HG03135 (cell line): ENCODE measurements around the gene GRM7.

ENCODE experiments used
- ATAC-seq: cut with Tn5 transposase; IDR thresholded peaks from one replicate; pipeline ENCODE4 v1.9.1; 2021; ENCODE audit warnings: mild to moderate bottlenecking, moderate library complexity; ENCODE audit not compliant: unreplicated experiment

GRM7 gene

GRCh38 chr3:7696320-7696719 lies 835.4 kb downstream of the GRM7 start:
- ATAC-seq: no peak

DNA sequence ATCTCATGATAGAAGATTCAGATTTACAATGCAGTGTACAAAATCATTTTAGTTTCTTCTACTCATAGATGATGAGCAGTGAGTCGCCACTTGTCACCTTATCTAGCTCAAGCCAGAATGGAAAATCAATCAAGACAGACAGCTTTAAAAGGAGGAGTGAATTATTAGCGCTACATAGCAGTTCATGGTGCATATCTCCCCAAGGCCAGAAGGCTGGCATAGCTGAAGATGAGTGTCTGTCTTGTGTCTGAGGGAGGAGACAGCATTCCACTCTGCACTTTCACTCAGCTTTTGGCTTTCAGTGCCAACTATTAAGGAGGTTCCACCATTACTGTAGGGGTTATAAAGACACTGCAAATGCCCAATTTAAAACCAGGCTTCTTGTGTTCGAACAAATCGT lies 836.6 kb downstream of the GRM7 start:
- no peak for ATAC-seq

DNA sequence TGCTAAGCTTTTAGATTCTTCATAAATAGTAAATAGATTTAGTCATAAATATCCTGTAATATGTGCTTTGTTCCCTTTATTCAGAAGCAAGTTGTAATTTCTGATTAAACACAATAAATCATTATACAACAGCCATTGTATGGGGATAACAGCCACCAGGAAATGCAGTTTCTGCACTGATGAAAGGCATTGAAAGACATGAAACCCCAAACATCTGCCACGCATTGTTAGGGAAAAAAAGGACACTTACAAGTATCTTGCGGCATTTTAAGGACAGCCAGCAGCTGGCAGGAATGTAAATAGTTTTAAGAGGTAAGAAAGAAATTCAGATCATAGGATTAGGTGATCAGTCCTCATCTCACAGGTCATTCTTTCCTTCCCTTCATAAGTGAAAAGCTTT lies 839.6 kb downstream of the GRM7 start:
- ATAC-seq: no peak

DNA sequence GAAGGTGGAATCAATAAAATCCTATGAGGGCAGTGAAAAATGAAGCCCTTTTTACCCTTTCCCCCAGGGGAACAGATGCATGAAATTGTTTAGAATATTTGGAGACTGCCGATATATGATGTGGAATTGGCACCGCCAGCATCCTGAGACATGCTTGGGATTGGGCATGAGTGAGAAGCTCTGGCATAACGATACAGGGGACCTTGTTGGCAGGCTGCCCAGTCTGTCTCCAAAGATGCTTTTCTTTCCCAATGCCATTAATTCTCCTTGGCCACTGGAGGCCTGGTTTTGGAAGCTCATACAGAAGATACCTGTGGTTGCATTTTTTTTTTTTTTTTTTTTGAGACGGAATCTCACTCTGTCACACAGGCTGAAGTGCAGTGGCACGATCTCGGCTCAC lies 840.1 kb downstream of the GRM7 start:
- no peak for ATAC-seq

DNA sequence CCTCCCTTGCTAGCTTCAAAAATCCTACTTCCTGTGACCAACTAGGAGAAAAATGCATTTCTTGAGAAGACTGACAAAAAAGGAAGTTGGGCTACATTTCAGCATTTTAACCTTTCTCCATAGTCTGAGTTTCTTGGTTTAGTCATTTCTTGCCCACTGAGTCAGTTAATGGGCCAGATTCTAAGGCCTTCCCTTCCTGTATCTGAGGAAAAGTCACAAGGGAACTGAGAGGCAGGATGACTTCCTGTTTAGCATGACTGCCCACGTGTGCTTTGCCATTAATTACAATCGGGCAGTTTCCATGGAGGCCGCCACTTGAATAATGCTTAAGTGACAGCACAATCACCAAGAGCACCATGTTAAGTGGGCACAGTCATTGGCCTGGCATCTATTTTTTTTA lies 846.3 kb downstream of the GRM7 start:
- no peak for ATAC-seq

DNA sequence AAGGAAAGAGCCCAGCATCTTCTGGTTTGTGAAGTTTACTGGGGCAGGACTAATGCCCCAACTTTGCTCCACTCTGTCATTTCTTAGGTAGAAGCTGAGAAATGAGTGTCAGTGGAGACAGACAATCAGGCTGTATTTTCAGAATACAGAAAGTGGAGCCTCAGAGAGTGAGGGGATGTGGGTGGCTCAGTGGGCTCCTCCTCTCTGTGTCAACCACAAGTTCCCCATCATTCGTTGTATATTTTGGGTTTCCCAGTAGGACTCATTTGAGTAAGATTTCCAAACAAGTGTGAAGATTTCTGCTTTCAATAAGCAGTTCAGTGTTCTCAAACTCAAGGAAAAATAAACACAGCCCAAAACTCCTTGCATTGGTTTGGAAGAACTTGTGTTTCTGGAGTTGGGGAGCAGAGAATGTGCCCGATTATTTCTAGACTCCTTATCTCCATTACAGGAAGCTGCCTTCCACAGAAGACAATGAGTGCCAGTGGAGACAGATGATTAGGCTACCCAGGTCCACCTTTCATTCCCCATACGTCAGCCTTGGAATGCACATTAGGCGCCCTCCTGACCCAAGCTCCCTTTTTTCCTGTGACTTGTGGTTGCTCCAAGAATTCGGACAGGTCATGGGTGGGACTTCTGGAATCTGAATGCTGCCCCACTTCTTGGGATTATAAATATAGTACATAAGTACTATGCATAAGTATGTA lies 848.6 kb downstream of the GRM7 start:
- no peak for ATAC-seq

DNA sequence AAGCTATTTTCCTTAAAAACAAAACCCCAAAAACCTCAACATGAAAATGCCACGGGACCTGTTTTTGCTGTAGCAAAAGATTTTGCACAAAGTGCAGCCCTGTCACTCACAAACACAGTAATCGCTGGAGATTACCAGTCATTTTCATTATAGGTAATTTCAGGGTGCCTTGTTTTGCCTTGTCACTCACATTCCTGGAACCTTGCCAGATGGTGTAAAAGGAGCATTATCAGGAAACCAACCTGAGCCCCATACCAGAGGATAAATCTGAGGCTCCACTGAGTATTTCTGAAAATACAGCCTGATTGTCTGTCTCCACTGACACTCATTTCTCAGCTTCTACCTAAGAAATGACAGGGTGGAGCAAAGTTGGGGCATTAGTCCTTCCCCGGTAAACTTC lies 849.4 kb downstream of the GRM7 start:
- ATAC-seq: no peak

DNA sequence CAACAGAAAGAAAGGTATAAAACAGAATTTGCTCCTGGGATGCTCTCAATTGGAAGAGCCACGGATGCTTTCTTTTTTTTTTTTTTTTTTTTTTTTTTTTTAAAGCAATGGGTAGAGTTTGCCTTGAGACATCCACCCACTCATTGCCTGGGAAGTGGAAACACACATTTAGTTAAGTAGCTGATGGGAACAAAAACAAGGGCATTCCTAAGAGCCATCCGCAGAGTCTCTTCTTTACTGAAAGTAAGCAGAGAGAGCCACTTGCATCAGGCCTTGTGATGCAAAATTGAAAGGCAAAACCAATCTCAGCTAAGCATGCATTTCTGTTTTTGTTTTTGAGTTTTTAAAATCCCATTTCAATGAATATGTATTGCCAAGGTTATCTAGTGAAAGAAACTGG lies 852.8 kb downstream of the GRM7 start:
- no peak for ATAC-seq

DNA sequence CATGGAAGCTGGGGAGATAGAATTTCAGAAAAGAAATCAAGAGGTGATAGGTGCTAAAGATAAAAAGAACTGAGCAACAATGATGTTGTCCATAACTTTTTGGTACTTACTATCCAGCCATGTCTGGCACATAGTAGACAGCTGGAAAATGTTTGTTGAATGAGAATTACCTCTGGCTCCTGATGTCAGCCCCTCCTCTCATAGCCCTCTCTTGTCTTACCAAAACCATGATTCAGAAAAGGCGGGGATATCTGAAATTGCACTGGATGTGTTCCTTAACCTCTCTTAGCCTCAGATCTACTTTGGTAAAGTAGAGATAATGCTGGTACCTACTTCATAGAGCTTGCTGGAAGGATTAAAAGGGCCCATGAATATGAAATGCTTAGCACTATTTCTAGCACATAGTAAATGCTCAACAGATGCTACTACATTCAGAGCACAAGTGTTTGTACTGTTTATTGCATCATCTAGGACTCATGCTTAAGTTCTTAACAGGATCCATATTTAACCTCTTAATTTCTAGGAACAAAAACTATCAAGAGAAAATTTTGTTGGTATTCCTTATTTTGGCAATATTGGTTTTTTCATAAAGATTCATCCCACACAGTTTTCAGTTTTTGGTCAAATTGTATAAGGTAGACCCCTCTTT lies 859.9 kb downstream of the GRM7 start:
- ATAC-seq: no peak

- no peak for ATAC-seq
These were observed 861.0 kb downstream of the GRM7 start for GRCh38 chr3:7721869-7722268.

DNA sequence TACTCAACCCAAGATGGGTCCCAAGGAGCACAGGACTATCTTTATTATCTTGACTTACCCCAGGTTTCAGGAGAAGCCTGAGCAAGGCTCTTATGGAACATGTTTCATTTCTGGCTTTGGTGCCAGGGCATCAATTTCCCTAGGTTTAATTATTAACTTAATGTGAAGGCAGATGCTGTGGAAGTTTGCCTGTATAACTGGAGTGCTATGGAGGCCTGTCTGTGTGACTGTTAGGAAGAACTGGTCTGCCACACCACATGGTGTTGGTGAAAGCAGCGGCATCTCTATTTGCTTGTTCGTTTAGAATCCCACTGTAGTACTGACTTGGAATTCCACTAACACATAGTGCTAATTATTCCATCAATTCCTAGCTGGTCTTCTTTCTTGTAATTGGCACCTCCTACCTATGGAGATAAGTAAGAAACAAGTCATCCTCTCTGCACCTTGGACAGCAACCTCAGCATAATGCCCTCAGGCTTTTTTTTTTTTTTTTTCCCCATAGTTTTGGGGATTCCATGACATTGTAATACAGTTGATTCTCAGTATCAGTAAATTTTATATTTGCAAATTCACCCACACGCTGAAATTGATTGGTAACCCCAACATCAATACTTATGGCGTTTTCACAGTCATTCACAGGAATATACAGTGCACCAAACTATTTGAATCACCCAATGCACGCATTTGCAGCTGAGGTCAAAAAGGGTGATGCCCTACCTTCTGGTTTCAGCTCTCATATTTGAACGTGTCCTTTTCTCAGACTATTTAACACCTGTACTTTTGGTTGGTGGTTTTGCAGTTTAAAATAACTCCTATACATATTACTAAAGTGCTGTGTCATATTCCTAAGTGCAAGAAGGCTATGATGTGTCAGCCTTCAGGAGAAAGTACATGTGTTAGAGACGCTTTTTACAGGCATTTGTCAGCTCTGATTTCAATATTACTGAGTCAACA lies 867.9 kb downstream of the GRM7 start:
- ATAC-seq: no peak

- ATAC-seq: no peak
These were observed 873.0 kb downstream of the GRM7 start for GRCh38 chr3:7733933-7734332.

DNA sequence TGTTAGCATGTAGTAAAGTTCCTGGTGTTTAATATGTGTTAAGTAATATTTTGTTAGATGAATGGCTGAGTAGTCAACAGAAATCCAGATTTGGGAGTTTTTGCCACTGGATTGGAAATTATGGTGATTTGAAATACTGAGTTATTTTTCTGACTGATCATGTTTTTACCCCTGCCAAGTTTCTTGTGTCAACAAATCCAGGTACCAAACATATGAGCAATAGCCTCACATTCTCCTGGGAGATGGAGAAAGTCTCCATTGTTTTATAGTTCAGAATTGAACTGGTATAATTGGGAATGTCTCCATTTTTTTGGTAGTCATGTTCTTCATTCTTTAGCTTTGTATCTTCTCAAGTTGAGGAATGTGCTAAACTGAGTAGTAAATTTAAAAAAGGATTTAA lies 873.5 kb downstream of the GRM7 start:
- ATAC-seq: no peak

GRCh38 chr3:7737263-7737662 lies 876.3 kb downstream of the GRM7 start:
- ATAC-seq: no peak

DNA sequence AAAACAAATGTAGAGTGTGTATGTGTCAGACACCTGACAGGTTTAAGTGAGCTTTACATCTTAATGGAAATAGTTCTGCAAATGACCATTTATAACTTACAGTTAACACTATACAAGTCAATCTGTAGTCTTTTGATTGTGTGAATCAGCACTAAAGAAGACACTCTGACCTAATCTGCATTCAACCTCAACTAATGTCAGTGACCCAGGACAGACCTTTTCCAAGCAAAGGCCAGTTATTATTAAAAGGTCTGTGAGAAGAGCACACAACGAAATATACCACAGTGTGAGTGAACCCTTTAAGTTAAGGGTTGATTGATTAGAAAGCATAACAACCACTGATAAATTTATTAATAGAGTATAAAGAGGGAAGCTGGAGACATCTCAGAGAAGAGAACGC lies 878.8 kb downstream of the GRM7 start:
- no peak for ATAC-seq

DNA sequence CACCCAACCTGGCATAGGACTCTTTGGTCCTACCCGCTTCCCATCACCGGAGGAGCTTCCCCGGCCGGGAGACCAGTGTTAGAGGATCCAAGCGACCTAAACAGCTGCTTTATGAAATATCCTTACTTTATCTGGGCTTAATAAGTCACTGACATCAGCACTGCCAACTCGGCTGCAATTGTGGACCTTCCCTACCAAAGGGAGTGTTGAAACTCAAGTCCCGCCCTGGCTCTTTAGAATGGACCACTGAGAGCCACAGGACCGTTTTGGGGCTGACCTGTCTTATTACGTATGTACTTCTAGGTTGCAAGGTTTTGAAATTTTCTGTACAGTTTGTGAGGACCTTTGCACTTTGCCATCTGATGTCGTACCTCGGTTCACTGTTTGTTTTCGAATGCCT lies 879.5 kb downstream of the GRM7 start:
- no peak for ATAC-seq

DNA sequence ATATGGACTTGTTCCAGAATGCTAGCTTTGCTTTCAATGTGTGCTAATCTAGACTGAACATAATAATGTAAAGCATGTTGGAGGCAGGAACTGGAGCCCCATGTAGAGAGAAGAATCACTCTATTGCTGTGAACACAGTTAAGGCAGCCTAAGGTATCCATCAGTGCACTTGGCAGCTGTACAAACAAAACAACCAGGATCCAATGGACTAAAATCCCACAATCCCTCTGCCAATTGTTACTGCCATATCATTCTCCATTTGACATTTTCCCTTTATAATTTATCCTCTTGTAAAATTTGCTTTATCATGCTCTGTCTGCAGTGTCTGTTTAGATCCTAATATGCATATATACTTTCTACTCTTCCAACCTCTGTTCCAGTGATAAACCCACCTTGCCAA lies 883.9 kb downstream of the GRM7 start:
- no peak for ATAC-seq

- no peak for ATAC-seq
These were observed 884.8 kb downstream of the GRM7 start for GRCh38 chr3:7745711-7746110.

DNA sequence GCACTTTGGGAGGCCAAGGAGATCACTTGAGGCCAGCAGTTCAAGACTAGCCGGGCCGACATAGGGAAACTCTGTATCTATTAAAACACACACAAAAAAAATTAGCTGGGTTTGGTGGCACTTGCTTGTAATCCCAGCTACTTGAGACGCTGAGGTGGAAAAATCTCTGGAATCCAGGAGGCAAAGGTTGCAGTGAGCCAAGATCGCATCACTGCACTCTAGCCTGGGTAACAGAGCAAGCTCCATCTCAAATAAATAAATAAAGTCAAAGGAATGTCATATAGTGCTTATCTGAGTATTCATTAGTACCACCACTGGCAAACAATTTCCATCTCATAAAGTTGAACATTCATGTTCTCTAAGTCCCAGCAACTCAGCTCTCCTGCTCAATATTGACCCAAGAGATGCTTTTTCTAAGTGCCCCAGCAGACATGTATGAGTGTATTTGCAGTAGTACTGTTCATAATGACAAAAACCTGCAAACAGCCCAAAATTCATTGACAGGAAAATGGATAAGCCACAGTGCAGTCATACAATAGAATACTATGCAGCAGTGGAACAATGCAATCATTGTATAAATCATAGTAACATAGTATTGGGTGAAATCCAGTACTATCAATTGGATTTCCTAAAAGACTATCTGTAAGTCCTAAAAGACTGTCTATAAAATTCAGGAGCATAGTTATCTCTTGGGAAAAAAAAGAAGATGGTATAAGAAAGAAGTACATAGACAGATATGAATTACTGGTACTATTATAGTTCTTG lies 889.2 kb downstream of the GRM7 start:
- ATAC-seq: no peak

DNA sequence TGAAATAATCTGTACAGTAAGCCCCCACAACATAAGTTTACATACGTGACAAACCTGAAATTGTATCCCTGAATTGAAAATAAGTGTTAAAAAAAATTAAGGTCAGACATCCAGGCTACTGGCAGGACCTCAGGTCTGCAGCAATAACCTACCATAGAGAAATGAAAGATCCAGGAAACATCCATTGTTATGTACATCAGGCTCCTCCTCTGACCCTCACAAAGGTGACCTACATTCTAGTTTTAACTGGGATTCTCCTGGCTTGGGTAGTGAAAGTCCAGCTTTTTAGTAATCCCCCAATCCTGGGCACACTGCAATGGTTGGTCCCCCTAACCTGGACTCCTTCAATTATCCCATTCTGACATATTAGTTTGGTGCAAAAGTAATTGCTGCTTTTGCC lies 891.1 kb downstream of the GRM7 start:
- no peak for ATAC-seq
